ENCODE data around the gene ARHGEF17.

The ARHGEF17 gene

GRCh38 chr11:73395297-73396208 is 87.5 kb downstream of the ARHGEF17 start:
- no peak for DNase-seq

GRCh38 chr11:73396251-73396930 is 88.3 kb downstream of the ARHGEF17 start:
- DNase-seq = no peak

DNA sequence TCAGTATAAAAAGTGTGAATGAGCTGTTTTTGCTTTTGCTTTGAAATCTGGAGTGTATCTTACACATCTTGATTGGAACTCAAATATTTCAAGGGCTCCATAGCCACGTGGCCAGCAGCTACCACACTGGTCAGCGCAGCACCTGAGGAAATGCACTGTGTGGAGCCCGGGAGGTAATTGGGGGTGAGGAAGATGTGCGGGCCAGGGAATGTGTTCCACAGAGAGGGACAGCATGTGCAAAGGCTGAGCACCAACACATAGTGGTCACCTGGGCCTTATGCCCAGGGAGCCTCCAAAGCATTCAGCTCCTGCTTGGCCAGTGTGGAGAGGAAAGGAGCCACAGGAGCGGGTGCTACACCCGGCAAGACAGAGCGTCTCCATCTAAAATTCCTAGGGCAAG is 88.9 kb downstream of the ARHGEF17 start:
- DNase-seq = no peak

GRCh38 chr11:73397468-73398131 is 89.5 kb downstream of the ARHGEF17 start:
- DNase-seq = no peak

DNA sequence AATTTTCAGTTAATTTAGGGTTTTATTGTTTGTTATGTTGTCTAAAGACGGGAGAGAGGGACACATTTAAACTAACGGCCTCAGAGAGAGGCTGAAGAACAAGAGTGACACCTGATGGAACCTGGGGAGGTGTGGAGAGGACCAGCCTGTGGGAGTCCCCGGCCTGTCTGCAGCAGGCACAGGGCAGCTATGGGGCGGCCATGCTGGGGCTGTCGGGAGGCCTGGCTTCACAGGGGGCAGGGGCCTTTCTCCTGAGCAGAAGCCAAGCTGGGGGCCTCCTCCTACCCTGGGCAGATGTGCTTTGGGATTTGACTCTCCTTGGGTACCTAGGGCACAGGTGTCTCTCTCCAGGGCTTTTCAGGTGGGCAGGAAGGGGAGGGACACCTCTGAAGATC is 90.1 kb downstream of the ARHGEF17 start:
- DNase-seq = no peak

DNA sequence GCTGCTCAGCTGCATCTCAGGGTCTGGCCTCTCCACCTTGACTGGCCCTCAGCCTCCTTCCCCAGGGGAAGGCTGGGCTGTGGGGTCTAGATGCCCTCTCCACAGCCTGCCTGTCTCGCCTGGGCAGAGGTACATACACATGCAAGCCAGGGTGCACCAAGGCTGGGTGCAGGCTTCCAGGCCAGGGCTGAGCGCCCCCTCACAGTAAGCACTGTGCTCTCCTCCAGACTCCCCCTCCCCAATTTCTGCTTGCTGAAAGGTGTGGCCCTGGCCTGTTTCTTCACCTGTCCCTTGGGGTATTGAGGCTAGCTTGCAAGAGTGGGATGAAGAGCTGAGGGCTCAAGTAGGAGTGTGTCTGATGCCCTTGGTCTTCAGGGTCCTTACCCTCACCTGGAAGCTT is 90.6 kb downstream of the ARHGEF17 start:
- DNase-seq = no peak

GRCh38 chr11:73399159-73399590 is 91.1 kb downstream of the ARHGEF17 start:
- DNase-seq = no peak

DNA sequence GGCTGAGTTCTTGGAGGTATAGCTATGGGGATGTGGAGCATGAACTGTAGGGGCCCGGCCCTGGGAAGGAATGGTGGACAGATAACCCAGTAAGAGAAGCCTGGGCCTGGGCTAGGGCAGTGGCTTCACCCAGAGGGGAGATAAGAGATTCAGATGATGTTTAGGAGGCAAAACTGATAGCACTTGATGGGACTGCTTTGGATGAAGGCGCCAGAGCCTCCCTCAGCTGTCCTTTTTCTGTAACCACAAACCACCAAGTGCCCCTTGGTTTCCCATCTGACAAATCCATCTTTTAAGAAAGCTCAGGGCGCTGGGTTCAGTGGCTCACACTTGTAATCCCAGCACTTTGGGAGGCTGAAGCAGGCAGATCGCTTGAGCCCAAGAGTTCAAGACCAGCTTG is 91.6 kb downstream of the ARHGEF17 start:
- DNase-seq = no peak

GRCh38 chr11:73400293-73400692 is 92.2 kb downstream of the ARHGEF17 start:
- DNase-seq = no peak

DNA sequence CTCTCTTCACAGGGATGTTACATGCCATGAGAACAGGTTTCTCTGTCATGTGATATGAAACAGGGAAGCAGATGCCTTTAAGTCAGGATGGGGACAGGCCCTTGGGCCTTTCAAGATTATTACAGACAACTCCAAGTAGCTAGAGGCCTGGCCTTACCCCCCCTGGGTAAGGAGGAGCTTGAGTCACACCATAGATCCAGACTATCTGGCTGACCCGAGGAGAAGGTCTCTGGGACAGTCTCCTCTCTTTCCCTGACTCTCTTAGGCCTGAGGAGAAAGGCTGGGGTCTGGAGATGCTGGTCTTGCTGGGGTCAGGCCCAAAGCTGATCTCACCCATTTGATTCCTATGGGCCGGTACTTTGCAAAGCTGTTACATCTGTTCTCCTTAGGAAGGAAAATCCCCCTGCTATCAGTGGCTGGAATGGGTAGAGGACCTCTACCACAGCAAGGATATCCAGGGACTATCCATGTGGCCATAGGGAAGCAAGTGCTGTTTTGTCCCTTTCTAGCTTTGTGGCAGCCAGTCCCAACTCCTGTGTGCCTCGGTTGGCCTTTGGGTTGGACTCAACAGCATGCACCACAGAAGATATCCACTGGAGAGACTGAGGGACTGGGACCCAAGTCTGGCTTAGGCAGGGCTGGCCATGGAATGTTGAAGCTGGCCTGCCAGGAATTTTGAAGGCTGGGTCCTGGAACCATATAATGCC is 93.3 kb downstream of the ARHGEF17 start:
- DNase-seq = no peak

- no peak for DNase-seq
Measured at GRCh38 chr11:73401924-73402833, 94.1 kb downstream of the ARHGEF17 start.

- DNase-seq = peak in 1 of 2 experiments; percentile 39
Measured at GRCh38 chr11:73402834-73403185, 94.7 kb downstream of the ARHGEF17 start.

GRCh38 chr11:73403541-73403940 is 95.5 kb downstream of the ARHGEF17 start:
- no peak for DNase-seq

DNA sequence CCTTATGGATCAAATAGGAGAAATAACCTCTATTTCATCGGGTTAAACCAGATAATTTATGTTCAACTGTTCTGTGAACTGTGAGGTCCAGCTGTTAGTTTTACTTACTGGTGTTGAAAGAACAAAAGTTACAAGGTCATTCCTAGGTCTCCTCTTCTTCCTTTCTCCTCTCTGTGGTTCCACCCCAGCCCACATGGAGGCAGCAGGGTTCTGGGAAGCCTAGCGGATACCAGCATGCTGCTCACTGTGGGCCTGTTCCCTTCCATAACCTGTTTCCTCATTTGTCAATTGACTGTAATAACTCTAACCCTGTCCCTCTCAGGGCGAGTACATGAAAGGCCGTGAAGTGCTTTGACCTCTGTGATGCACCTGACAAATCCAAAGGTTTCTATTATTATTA is 96.0 kb downstream of the ARHGEF17 start:
- DNase-seq = peak in 1 of 2 experiments; percentile 55

- DNase-seq = no peak
Measured at GRCh38 chr11:73404506-73405145, 96.5 kb downstream of the ARHGEF17 start.

DNA sequence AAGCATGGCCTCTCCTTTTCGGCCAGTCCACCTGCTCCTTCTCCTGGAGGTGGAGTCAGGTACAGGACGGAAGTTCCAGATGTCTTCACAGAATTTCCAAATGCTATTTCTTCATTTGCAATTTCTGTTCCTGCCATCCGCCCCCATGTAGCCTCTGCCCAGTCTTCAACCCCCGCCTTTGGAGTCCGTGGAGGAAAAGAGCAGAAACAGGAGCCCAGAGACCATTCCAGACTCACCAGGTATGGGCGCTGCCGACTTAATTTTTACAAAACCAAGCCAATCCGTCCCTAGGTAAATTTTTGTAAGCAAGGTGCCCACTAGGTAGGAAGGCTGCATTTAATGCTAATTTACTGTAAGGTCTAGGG is 97.1 kb downstream of the ARHGEF17 start:
- no peak for DNase-seq

GRCh38 chr11:73406131-73406530 is 98.1 kb downstream of the ARHGEF17 start:
- DNase-seq = no peak

DNA sequence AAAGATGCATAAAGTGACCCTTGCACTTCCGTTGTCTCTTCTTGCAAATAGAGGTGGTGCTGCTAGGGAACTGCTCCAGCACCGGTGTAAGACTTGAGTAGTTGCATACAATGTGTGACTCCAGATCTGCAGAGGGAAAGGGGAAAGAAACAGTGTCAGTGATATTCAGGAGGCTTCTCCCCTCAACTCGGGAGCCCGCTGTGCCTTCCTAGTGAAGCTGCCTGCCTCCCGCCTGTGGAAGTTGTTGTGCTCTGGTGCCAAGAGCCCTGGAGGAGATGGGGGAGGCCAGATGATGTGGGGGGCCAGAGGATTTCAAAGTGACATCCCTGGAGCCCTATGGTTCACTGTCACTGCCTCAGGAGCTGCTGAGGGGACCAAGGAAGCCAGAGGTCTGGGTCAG is 98.5 kb downstream of the ARHGEF17 start:
- DNase-seq = no peak

DNA sequence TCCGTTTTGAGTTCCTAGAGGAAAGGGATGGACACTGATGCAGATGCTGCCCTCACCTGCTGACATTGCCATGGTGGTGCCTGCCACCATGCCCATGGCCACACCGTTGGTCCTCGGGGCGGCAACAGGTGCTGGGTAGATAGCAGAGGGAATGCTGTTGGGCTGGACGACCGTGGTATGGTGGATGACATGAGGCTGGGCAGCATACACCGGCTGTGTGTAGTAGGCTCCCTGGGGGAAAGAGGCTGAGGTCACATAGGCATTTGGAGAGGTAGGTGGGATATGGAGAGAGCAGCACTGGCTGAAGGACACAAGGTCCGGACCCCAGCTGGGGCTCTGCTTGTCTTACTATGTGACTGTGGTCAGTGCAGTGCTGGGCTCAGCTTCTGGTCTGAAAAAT is 101.4 kb downstream of the ARHGEF17 start:
- no peak for DNase-seq

- no peak for DNase-seq
Measured at GRCh38 chr11:73410627-73411026, 102.6 kb downstream of the ARHGEF17 start.

DNA sequence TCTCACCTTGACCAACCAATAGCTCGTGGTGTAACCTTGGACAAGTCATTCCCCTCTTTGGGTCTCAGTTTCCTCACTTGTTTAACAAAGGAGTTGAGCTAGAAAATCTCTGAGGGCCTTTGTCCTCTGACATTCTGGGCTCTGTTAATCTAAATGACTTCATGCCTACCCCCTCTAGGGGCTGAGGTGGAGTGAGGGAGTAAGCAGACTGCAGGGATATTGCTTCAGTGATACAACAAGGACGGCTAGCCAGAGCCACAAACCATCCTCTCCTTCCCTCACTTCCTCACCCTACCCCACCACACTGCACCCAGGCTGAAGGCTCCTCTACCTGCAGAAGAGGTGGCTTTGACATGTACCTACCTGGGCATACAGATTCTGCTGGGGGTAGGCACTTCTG is 103.0 kb downstream of the ARHGEF17 start:
- DNase-seq = no peak

DNA sequence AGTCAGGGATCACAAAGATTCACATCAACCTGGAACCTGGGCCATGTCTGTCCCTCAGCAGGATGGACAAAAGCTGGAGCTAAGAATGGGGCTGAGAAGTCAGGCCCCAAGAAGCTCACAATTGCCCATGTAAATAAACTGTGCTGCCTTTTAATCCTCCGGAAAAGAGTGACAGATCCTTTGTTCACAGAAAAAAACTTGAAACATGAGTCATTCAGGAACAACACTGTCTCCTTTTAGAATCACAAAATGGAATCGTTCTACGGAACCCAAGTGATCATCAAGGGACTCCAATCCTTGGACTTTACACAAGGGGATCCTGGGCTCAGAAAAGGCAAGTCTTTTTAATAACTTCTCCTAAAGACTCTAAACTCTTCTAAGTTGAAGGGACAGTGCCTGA is 104.2 kb downstream of the ARHGEF17 start:
- DNase-seq = no peak
